Hepatocyte (in vitro differentiated cells): ENCODE data around the gene CTNNA2.

Experiments used
- CTCF ChIP-seq: fragments of 200-600 bp; sonication (generic); IDR thresholded peaks from 2 replicates; pipeline ENCODE4 v1.5.1; 2016; ENCODE audit warnings: antibody characterized with exemption, mild to moderate bottlenecking; ENCODE audit not compliant: poor library complexity
- EZH2 ChIP-seq: fragments of 200-600 bp; sonication (generic); IDR thresholded peaks from 2 replicates; pipeline ENCODE4 v1.6.1; 2016; ENCODE audit warnings: antibody characterized with exemption, mild to moderate bottlenecking, borderline replicate concordance
- EZH2phosphoT487 ChIP-seq: fragments of 200-600 bp; sonication (generic); IDR thresholded peaks from one replicate; pipeline ENCODE4 v1.6.1; 2018; ENCODE audit warnings: antibody characterized with exemption, mild to moderate bottlenecking, low read depth, moderate library complexity; ENCODE audit not compliant: unreplicated experiment, severe bottlenecking

GRCh38 chr2:79996709-79997108, 483.9 kb downstream of the CTNNA2 start:
- TF ChIP-seq CTCF (no peak), EZH2phosphoT487 (no peak), EZH2 (no peak)
